Bronchial epithelial cell (primary cell): ENCODE results near the gene ACTN4. TPM values are rescaled to one million over a fixed set of nuclear protein-coding genes. Genes with fewer than 3 reads are reported as not detected.
A peak's percentile ranks its signal among the peaks of the same experiment; 100 is the strongest.

Experiments used
- DNase-seq: peaks from one replicate; pipeline ENCODE4 v3.0.0-alpha.2; 2010; ENCODE audit warnings: low read depth
- FAIRE-seq: peaks from 2 replicates; lab custom pipeline; 2011; peaks lifted over from hg19 to GRCh38; lab: Jason Lieb, UNC
- H3K27me3 ChIP-seq: 2 replicates; pipeline ENCODE4 v1.5.1; 2011; ENCODE audit warnings: low read length; ENCODE audit not compliant: control insufficient read depth, insufficient read depth
- H3K36me3 ChIP-seq: 2 replicates; pipeline ENCODE4 v1.5.1; 2011; ENCODE audit warnings: low read length; ENCODE audit not compliant: control insufficient read depth, insufficient read depth
- H3K4me3 ChIP-seq: 2 replicates; pipeline ENCODE4 v1.5.1; 2011; ENCODE audit warnings: mild to moderate bottlenecking, low read depth, low read length, control low read depth
- total RNA-seq: library from RNA; depleted of rRNA; stranded (reverse); fragments of >200 nt; gene quantifications from 2 replicates; pipeline ENCODE4 v1.2.1, GENCODE V29; 2014
- TF ChIP-seq, protein P1 (sequence below): IDR thresholded peaks from 2 replicates; pipeline ENCODE4 v1.5.1; 2011; ENCODE audit warnings: mild to moderate bottlenecking, moderate library complexity, low read length, control low read depth, inconsistent platforms; ENCODE audit not compliant: insufficient read depth, severe bottlenecking

Gene ACTN4
- total RNA-seq, 1 donor from 2014 or later, result 130 TPM

DNA sequence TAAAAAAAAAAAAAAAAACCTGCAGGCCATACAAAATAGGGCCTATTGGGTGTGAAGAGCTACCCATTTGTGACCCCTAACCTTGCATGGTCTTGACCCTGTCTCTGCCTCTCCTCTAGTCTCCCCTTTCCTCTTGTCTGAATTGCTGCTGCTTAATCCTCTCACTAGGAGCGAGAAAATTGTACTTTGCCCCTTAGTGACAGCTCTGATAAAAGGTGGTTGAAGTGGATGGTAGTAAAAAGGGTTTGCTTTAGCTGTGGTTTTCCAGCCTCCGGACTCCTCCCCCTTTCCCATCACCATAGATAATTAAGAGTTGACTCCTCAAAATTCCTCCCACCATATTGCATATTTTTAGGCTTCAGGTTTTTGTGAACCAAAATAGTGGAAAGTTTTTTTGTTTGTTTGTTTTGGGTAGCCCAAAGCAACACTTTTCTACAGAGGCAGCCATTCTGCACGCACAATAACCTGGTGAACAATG is 23.5 kb downstream of the ACTN4 start:
- Histone ChIP-seq H3K4me3 (no peak overlapping the region), H3K27me3 (no peaks in the 10 kb centered on the region), H3K36me3 (peaks cover 12% of the 10 kb centered on the region)
- TF ChIP-seq, protein P1, sequence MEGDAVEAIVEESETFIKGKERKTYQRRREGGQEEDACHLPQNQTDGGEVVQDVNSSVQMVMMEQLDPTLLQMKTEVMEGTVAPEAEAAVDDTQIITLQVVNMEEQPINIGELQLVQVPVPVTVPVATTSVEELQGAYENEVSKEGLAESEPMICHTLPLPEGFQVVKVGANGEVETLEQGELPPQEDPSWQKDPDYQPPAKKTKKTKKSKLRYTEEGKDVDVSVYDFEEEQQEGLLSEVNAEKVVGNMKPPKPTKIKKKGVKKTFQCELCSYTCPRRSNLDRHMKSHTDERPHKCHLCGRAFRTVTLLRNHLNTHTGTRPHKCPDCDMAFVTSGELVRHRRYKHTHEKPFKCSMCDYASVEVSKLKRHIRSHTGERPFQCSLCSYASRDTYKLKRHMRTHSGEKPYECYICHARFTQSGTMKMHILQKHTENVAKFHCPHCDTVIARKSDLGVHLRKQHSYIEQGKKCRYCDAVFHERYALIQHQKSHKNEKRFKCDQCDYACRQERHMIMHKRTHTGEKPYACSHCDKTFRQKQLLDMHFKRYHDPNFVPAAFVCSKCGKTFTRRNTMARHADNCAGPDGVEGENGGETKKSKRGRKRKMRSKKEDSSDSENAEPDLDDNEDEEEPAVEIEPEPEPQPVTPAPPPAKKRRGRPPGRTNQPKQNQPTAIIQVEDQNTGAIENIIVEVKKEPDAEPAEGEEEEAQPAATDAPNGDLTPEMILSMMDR, result no peak
- no peak for FAIRE-seq
- DNase-seq, result no peak

DNA sequence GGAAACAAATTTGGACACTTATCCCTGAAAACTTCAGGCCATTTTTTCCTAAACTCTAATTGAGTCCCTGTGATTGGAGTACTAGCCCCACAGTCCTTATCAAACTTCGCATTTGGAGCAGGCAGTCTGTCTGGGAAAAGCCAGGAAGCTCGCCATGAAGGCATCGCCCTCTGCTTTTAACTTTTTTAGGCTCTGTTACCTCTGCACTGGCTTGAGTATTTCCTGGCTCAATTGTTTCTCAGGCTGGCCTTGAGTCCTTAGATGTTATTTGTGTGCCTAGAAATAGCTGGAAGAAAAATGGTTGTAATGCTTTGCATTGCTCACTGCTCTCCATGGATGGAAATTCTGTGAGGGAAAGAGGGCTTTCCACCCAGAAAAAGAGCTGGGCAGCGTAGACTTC is 24.2 kb downstream of the ACTN4 start:
- H3K4me3 ChIP-seq, result no peak overlapping the region
- TF ChIP-seq, protein P1, result no peak
- peaks cover 14% of the 10 kb centered on the region for H3K36me3 ChIP-seq
- DNase-seq (no peak), FAIRE-seq (no peak)
- H3K27me3 ChIP-seq, result no peaks in the 10 kb centered on the region

GRCh38 chr19:38673030-38673429 is 25.6 kb downstream of the ACTN4 start:
- FAIRE-seq, result no peak
- Histone ChIP-seq H3K27me3 (no peaks in the 10 kb centered on the region), H3K4me3 (no peak overlapping the region), H3K36me3 (peaks cover 23% of the 10 kb centered on the region)
- TF ChIP-seq, protein P1, result no peak
- DNase-seq, result no peak

- Histone ChIP-seq H3K4me3 (no peak overlapping the region), H3K36me3 (peaks cover 23% of the 10 kb centered on the region), H3K27me3 (no peaks in the 10 kb centered on the region)
- peak; percentile 100 for DNase-seq
- peak; percentile 68 for FAIRE-seq
- TF ChIP-seq, protein P1, result no peak
Observed at GRCh38 chr19:38674388-38675171, 27.1 kb downstream of the ACTN4 start.

DNA sequence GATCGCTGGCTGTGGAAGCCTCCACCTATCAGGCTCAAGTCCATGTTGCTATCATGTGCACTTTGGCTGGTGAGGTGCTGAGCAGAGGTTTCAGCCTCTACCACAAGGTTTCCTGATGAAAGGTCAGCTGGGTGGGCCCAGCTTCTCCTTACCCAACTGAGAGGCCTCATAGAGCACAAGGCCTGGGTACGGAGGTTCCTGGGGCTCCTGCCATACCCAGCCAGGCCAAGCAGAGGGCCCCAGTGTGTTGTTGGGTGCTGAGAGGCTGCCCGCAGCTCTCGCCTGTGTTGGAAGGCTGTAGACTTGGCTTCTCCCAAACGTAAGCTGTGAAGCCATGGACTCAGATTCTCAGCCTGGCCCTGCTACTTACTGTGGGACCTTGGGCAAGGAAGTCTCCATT is 28.2 kb downstream of the ACTN4 start:
- no peaks in the 10 kb centered on the region for H3K27me3 ChIP-seq
- no peak overlapping the region for H3K4me3 ChIP-seq
- DNase-seq, result no peak
- FAIRE-seq, result no peak
- TF ChIP-seq, protein P1, result peak; percentile 4
- H3K36me3 ChIP-seq, result peaks cover 23% of the 10 kb centered on the region
